K562 (cell line): ENCODE results near the gene EPHB2. TPM values are rescaled to one million over a fixed set of nuclear protein-coding genes. Genes with fewer than 3 reads are reported as not detected.
A peak's percentile ranks its signal among the peaks of the same experiment; 100 is the strongest.

Source experiments
- ATAC-seq: fragments of 200-7000 bp; cut with Tn5 transposase; 3 replicates; pipeline ENCODE4 v1.9.1; 2020; ENCODE audit warnings: moderate library complexity
- BruUV-seq: library from RNA; stranded (reverse); fragments of 400-500 nt; replicated peaks from 2 replicates; lab custom pipeline; 2021; lab: Mats Ljungman, UMichigan
- CTCF ChIA-PET: fragments of 300-600 bp; formaldehyde crosslinking; extraction: SDS; loops from one replicate; lab custom pipeline; 2021; ENCODE audit warnings: low intra/inter-chr PET ratio; lab: Yijun Ruan, JAX
- POLR2A ChIA-PET: fragments of 300-600, 350-650 bp; sonication (Branson Sonifier 250); formaldehyde crosslinking; extraction: SDS; loops from one replicate; lab custom pipeline; 2021; ENCODE audit warnings: antibody characterized with exemption, inconsistent platforms; lab: Yijun Ruan, JAX
- DNase-seq, 4 experiments: peaks; one replicate each; pipeline versions ENCODE4 v3.0.0 to v3.0.0-alpha.2; 2011 to 2018; ENCODE audit warnings: low spot score in 3 of 4, mixed read lengths in 3 of 4; ENCODE audit errors: extremely low read depth in 1 of 4
- FAIRE-seq: peaks from 2 replicates; lab custom pipeline; 2011; peaks lifted over from hg19 to GRCh38; lab: Jason Lieb, UNC
- H2AFZ ChIP-seq: 2 replicates; pipeline ENCODE4 v1.6.0; 2011; ENCODE audit warnings: low read depth, low read length, control low read depth, inconsistent platforms
- H3K27ac ChIP-seq: fragments of 200-600 bp; 3 replicates; pipeline ENCODE4 v1.8.0; 2011; ENCODE audit warnings: low read depth, mild to moderate bottlenecking, control low read depth, inconsistent platforms, low read length, moderate library complexity, mixed read lengths; ENCODE audit errors: extremely low read depth
- H3K27me3 ChIP-seq, 2 experiments: fragments of 300-600 bp in 1 of 2; 2 replicates in 1 of 2; 3 replicates in 1 of 2; pipeline versions ENCODE4 v1.6.0 to v1.8.0; 2011; ENCODE audit warnings: inconsistent platforms in 2 of 2, low read length in 2 of 2, mild to moderate bottlenecking in 1 of 2, mixed read lengths in 1 of 2, moderate library complexity in 1 of 2; ENCODE audit not compliant: control insufficient read depth in 2 of 2, insufficient read depth in 2 of 2
- H3K36me3 ChIP-seq: fragments of 300-600 bp; 3 replicates; pipeline ENCODE4 v1.8.0; 2011; ENCODE audit warnings: mild to moderate bottlenecking, low read length, inconsistent platforms; ENCODE audit not compliant: control insufficient read depth, insufficient read depth
- H3K4me1 ChIP-seq, 2 experiments: fragments of 200-600 bp in 1 of 2; replicated peaks in 1 of 2; 2 replicates in 1 of 2; 3 replicates in 1 of 2; pipeline versions ENCODE4 v1.5.1 to v1.8.0; 2011; ENCODE audit warnings: inconsistent platforms in 2 of 2, low read length in 2 of 2, mild to moderate bottlenecking in 1 of 2, mixed read lengths in 1 of 2, moderate library complexity in 1 of 2; ENCODE audit not compliant: control insufficient read depth in 2 of 2, insufficient read depth in 2 of 2
- H3K4me2 ChIP-seq: 2 replicates; pipeline ENCODE4 v1.6.1; 2011; ENCODE audit warnings: low read length, control low read depth, inconsistent platforms, mixed read lengths; ENCODE audit not compliant: insufficient read depth
- H3K4me3 ChIP-seq: fragments of 200-600 bp; sonication (generic), shearing (Covaris generic); 2 replicates; pipeline ENCODE4 v1.5.1; 2016; ENCODE audit warnings: control low read depth, inconsistent platforms
- H3K79me2 ChIP-seq: fragments of 200-600 bp; 3 replicates; pipeline ENCODE4 v1.8.0; 2011; ENCODE audit warnings: low read length, inconsistent platforms; ENCODE audit not compliant: control insufficient read depth, insufficient read depth
- H3K9ac ChIP-seq, 2 experiments: 2 replicates each; pipeline versions ENCODE4 v1.6.0 to v1.6.1; 2011; ENCODE audit warnings: low read depth in 2 of 2, low read length in 2 of 2, control low read depth in 1 of 2, inconsistent platforms in 1 of 2, mild to moderate bottlenecking in 1 of 2, mixed read lengths in 1 of 2; ENCODE audit not compliant: insufficient read depth in 1 of 2
- H3K9me1 ChIP-seq: one replicate; pipeline ENCODE4 v1.6.0; 2011; ENCODE audit warnings: inconsistent platforms, mild to moderate bottlenecking, low read length, moderate library complexity; ENCODE audit not compliant: control insufficient read depth, insufficient read depth
- H3K9me3 ChIP-seq: replicated peaks from 2 replicates; pipeline ENCODE4 v1.5.1; 2011; ENCODE audit warnings: low read depth, low read length, inconsistent platforms; ENCODE audit not compliant: control insufficient read depth, insufficient read depth
- H4K20me1 ChIP-seq: replicated peaks from 2 replicates; pipeline ENCODE4 v1.6.1; 2011; ENCODE audit warnings: low read length, inconsistent platforms, mixed read lengths; ENCODE audit not compliant: control insufficient read depth, insufficient read depth
- ETV1 ChIP-seq: fragments of 450-650 bp; conservative IDR thresholded peaks from 2 replicates; pipeline ENCODE4 v1.6.1; 2016; ENCODE audit warnings: missing genetic modification characterization, control low read depth, low read depth, missing compliant biosample characterization
- HDAC2 ChIP-seq: fragments of 450-650 bp; IDR thresholded peaks from 2 replicates; pipeline ENCODE4 v1.6.1; 2016; ENCODE audit warnings: mild to moderate bottlenecking
- ZNF274 ChIP-seq: IDR thresholded peaks from 2 replicates; pipeline ENCODE4 v1.6.1; 2011; ENCODE audit warnings: low read depth, mild to moderate bottlenecking, low read length, moderate library complexity, borderline replicate concordance
- WGBS: fragments of 100-300 bp; shearing (Covaris generic); methylation state at CpG from one replicate; pipeline ENCODE4 v1.1.6; 2016; ENCODE audit warnings: low coverage, mixed read lengths; ENCODE audit not compliant: insufficient coverage; ENCODE audit errors: missing lambda C conversion rate; 5-methylcytosine and 5-hydroxymethylcytosine counted together
- in situ Hi-C: fragments of 300-500 bp; cut with MboI; formaldehyde crosslinking; loops from 4 replicates; pipeline ENCODE4 v1.15.0; 2018; ENCODE audit warnings: inconsistent platforms, mixed read lengths
- intact Hi-C: fragments of 100-400 bp; cut with micrococcal nuclease; formaldehyde crosslinking; loops from 2 replicates; pipeline ENCODE4 v1.14.2; 2022
- polyA plus RNA-seq, 8 experiments: library from polyadenylated mRNA; depleted of rRNA in 4 of 8; stranded (reverse) in 5 of 8; unstranded in 3 of 8; fragments of >200 nt; fragmentation: Nextera tagmentation in 2 of 8; fragmentation: Illumina TruSeq in 1 of 8; extraction: Ambion mirVana in 2 of 8; extraction: Trizol in 1 of 8; gene quantifications; 2 replicates each; pipeline versions ENCODE4 v1.2.1 to v1.2.3, GENCODE V29; 2011 to 2014; ENCODE audit warnings: inconsistent platforms in 1 of 8, missing spikeins in 1 of 8
- total RNA-seq, 7 experiments: library from RNA; depleted of rRNA in 6 of 7; stranded (reverse); fragments of >200 nt in 6 of 7; fragmentation: Illumina TruSeq in 2 of 7; extraction: Trizol in 2 of 7; gene quantifications; 2 replicates each; pipeline versions ENCODE4 v1.2.1 to v1.2.3, GENCODE V29; 2011 to 2021; ENCODE audit warnings: low replicate concordance in 1 of 7
- TF ChIP-seq, protein P1 (sequence below), 2 experiments: IDR thresholded peaks; 2 replicates each; pipeline ENCODE4 v1.6.1; 2011; ENCODE audit warnings: borderline replicate concordance in 1 of 2, control low read depth in 1 of 2, low read depth in 1 of 2, low read length in 1 of 2, mild to moderate bottlenecking in 1 of 2, mixed read lengths in 1 of 2, moderate library complexity in 1 of 2; ENCODE audit not compliant: insufficient read depth in 1 of 2, insufficient read length in 1 of 2, poor library complexity in 1 of 2, severe bottlenecking in 1 of 2; ENCODE audit errors: extremely low read depth in 1 of 2
- TF ChIP-seq, protein P2 (sequence below), 2 experiments: fragments of 450-650 bp in 1 of 2; sonication (generic) in 1 of 2; formaldehyde crosslinking; conservative IDR thresholded peaks; 2 replicates each; pipeline versions ENCODE4 v1.4.0 to v1.8.1; 2020 to 2022; ENCODE audit warnings: mild to moderate bottlenecking in 1 of 2, missing genetic modification reagents in 1 of 2

Gene EPHB2
- total and polyA plus RNA-seq, 9 of the 15 experiments (the other 6 are each of a cell fraction or from before 2014, with no cell fraction given), result not detected

DNA sequence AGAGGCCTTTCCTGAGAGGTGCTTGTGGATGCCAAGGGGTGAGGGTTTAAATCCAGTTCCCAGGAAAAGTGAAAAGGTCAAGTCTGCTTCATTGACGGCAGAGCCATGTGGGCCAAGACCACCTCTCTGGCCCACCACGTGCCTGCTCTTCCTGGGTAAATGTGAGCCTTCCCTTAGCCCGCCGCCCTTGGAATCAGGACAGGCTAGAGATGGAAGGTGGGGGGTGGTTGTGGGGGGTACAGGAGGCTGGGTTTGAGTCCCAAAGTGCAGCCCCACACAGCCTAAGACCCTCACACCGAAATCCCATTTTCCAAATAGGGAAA, 104.4 kb downstream of the EPHB2 start:
- no TSS peak for BruUV-seq
- POLR2A ChIA-PET, result interaction anchor here (0.7 kb wide), 1 partner anchor 10 kb away, joined by 3 read pairs; no protein-coding TSS in a partner anchor
- in situ Hi-C loops, result no loop called here
- peaks cover 0 to 3% of the 10 kb centered on the region in 2 experiments; a peak in 1 of 5 replicates for H3K4me1 ChIP-seq
- H3K79me2 ChIP-seq, result no peaks in the 10 kb centered on the region
- intact Hi-C loops, result no loop called here
- CTCF ChIA-PET, result no interaction called here
- H3K4me2 ChIP-seq, result no peak overlapping the region
- H2AFZ ChIP-seq, result no peak overlapping the region
- peaks cover 2 to 27% of the 10 kb centered on the region in 2 experiments; a peak in 4 of 5 replicates for H3K27me3 ChIP-seq
- no peak overlapping the region for H3K4me3 ChIP-seq
- H3K9me3 ChIP-seq, result no peaks in the 10 kb centered on the region
- FAIRE-seq (no peak), ATAC-seq (no peak)
- no peaks in the 10 kb centered on the region for H3K36me3 ChIP-seq
- H4K20me1 ChIP-seq, result peaks cover 9% of the 10 kb centered on the region
- WGBS, result 8% methylated on average over 5 of the region's 5 CpGs
- H3K9me1 ChIP-seq, result no peaks in the 10 kb centered on the region
- TF ChIP-seq, protein P1, sequence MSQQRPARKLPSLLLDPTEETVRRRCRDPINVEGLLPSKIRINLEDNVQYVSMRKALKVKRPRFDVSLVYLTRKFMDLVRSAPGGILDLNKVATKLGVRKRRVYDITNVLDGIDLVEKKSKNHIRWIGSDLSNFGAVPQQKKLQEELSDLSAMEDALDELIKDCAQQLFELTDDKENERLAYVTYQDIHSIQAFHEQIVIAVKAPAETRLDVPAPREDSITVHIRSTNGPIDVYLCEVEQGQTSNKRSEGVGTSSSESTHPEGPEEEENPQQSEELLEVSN (IDR thresholded peaks at IDR 0.05; ENCODE audit: borderline replicate concordance in 1 of 2, extremely low read depth in 1 of 2, insufficient read depth in 1 of 2, insufficient read length in 1 of 2, low read depth in 1 of 2, low read length in 1 of 2, poor library complexity in 1 of 2, severe bottlenecking in 1 of 2), result peak in 1 of 2 experiments; percentile 13
- TF ChIP-seq ETV1 (tag), result no peak
- TF ChIP-seq, protein P2, sequence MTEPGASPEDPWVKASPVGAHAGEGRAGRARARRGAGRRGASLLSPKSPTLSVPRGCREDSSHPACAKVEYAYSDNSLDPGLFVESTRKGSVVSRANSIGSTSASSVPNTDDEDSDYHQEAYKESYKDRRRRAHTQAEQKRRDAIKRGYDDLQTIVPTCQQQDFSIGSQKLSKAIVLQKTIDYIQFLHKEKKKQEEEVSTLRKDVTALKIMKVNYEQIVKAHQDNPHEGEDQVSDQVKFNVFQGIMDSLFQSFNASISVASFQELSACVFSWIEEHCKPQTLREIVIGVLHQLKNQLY (CRISPR knock-in tag; conservative IDR thresholded peaks at IDR 0.05), result no peak
- no peak for TF ChIP-seq ZNF274
- no peak for TF ChIP-seq HDAC2
- TF ChIP-seq, all 486 proteins: peak for 1
- Histone ChIP-seq H3K9ac (no peak overlapping the region), H3K27ac (no peak overlapping the region)
- DNase-seq, result no peak
